ENCODE results near the gene THY1. TPM values are rescaled to one million over a fixed set of nuclear protein-coding genes. Genes with fewer than 3 reads are reported as not detected.

Gene THY1
- total RNA-seq, 1 experiment from 2014 or later = 1.1 TPM

DNA sequence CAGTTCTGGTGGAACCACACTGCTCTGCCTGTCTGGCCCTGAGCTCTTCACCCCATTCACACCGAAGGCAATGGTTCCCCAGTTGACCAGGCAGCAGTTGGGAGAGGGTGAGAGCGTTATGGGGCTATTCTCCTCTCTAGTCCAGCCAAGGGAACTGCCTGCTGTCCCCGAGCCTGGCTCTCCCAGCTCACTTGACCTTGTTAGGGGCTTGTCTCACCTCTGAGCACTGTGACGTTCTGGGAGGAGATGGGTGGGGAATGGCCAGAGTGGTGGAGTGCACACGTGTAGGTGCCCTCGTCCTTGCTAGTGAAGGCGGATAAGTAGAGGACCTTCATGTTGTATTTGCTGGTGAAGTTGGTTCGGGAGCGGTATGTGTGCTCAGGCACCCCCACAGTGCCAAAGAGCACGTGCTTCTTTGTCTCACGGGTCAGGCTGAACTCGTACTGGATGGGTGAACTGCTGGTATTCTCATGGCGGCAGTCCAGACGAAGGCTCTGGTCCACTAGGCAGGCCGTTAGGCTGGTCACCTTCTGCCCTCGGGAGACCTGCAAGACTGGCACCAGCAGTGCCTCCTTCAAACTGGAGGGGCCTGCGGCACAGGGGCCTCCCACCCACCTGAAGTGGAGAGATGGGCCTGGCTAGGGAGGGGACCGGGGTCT lies 3.0 kb downstream of the THY1 start (continued):
- no peak for TF ChIP-seq SP1 (IDR thresholded peaks at IDR 0.05; ENCODE audit: low read depth)
- no peak for TF ChIP-seq SIN3A (IDR thresholded peaks at IDR 0.05; ENCODE audit: low read depth)
- no peak for TF ChIP-seq ATF3 (IDR thresholded peaks at IDR 0.05)
- TF ChIP-seq ZFX (IDR thresholded peaks at IDR 0.05) = no peak
- no peak for TF ChIP-seq JUND (IDR thresholded peaks at IDR 0.05)

DNA sequence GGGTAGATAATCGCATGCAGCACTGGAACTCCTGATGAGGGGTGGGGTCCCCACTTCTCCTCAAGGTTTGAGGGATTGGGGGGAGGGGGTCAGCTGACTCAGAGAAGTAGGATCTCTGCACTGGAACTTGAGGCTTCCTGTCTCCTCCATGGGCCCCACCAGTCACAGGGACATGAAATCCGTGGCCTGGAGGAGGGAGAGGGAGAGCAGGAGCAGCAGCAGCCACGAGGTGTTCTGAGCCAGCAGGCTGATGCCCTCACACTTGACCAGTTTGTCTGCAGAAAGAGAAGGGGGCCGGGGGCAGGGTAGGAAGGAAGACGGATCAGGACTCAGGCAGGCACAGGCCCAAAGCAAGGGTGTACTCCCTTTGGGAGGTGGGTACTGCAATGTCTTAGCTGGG lies 3.7 kb downstream of the THY1 start:
- H2AFZ ChIP-seq (ENCODE audit: low read depth, low read length, poor library complexity, severe bottlenecking) = no peak overlapping the region
- no peak overlapping the region for H3K4me2 ChIP-seq (ENCODE audit: low read length)

More for the DNA sequence above, 3.7 kb downstream of the THY1 start:
- H4K20me1 ChIP-seq (ENCODE audit: insufficient read depth) = no peaks in the 10 kb centered on the region
- no peaks in the 10 kb centered on the region for H3K9me2 ChIP-seq (ENCODE audit: insufficient read depth)
- no TSS peak for BruUV-seq (replicated peaks)
- ChIA-PET RAD21 (ENCODE audit: low non-redundant PET in 1 of 2, low total read pairs in 2 of 2, uncharacterized antibody in 2 of 2, unreplicated experiment in 2 of 2) (no interaction called here), CTCF (no interaction called here), POLR2A (no interaction called here)
- intact Hi-C loops (cut with micrococcal nuclease) = no loop called here
- H3K27ac ChIP-seq (ENCODE audit: low read depth, low read length) = no peak overlapping the region
- H3K79me2 ChIP-seq (ENCODE audit: insufficient read depth, low read length) = no peaks in the 10 kb centered on the region
- ATAC-seq (no peak), DNase-seq (ENCODE audit: low read depth, low spot score) (no peak)
- H3K9ac ChIP-seq (ENCODE audit: low read length) = no peak overlapping the region
- no peaks in the 10 kb centered on the region for H3K27me3 ChIP-seq (ENCODE audit: insufficient read depth, low read length)
- H3K36me3 ChIP-seq (ENCODE audit: control insufficient read depth in 1 of 2, insufficient read depth in 2 of 2, low read length in 2 of 2) = no peaks in the 10 kb centered on the region
- H3K4me1 ChIP-seq (ENCODE audit: control insufficient read depth in 1 of 2, insufficient read depth in 2 of 2, low read length in 2 of 2) = peaks cover 2 to 11% of the 10 kb centered on the region in 2 experiments; a peak in 3 of 4 replicates
- TF ChIP-seq, protein P1, sequence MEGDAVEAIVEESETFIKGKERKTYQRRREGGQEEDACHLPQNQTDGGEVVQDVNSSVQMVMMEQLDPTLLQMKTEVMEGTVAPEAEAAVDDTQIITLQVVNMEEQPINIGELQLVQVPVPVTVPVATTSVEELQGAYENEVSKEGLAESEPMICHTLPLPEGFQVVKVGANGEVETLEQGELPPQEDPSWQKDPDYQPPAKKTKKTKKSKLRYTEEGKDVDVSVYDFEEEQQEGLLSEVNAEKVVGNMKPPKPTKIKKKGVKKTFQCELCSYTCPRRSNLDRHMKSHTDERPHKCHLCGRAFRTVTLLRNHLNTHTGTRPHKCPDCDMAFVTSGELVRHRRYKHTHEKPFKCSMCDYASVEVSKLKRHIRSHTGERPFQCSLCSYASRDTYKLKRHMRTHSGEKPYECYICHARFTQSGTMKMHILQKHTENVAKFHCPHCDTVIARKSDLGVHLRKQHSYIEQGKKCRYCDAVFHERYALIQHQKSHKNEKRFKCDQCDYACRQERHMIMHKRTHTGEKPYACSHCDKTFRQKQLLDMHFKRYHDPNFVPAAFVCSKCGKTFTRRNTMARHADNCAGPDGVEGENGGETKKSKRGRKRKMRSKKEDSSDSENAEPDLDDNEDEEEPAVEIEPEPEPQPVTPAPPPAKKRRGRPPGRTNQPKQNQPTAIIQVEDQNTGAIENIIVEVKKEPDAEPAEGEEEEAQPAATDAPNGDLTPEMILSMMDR (IDR thresholded peaks at IDR 0.05 in 2 of 3, conservative IDR thresholded peaks at IDR 0.05 in 1 of 3; ENCODE audit: borderline replicate concordance in 1 of 3, insufficient read depth in 1 of 3, low read depth in 2 of 3, low read length in 2 of 3) = no peak
- no peaks in the 10 kb centered on the region for H3K9me3 ChIP-seq (ENCODE audit: control insufficient read depth in 1 of 2, insufficient read depth in 1 of 2, low read depth in 1 of 2, low read length in 2 of 2)
- no peak overlapping the region for H3K4me3 ChIP-seq (replicated peaks in 1 of 2; ENCODE audit: low read depth in 1 of 2, low read length in 2 of 2)
